Measurements from ENCODE around the gene EXT2. TPM values are rescaled to one million over a fixed set of nuclear protein-coding genes. Genes with fewer than 3 reads are reported as not detected.

Gene EXT2
- total and polyA plus RNA-seq, 2 experiments from 2014 or later: 44.1 to 53.1 TPM

DNA sequence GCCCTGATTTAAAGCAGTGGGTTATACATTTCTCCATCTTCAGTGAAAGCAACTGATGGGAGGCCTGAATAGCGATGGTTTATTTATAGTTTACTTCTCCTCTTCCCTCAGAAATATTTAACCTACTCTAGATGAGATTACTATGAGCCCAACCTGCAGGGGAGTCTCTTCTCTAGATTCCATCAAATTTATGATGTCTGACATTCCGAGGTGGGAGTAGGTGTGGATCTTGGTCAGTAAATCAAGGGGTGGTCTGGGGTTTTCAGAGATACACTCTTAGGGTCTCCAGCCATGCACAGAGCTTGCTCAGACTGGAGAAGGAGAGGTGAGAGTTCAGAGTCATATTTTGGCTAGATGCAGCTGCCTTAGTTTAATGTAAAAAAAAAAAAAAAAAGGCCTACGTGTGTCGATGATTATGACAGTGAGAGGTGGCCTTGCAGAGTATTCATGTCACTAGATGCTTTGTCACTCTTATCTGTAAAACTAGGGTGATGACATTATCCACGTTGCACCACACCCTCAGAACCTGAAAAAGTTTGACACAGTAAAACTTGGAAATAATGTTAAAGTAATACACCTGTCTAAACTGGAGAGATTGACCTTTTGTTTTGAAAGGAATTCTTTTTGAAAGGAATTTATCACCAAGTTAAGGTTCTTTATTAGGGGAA, 81.2 kb downstream of the EXT2 start:
- no peak for TF ChIP-seq CTCF (IDR thresholded peaks at IDR 0.05; ENCODE audit: low read depth, low read length)
- no peak for DNase-seq (ENCODE audit: low read depth in 1 of 2, low spot score in 1 of 2)
- Histone ChIP-seq H3K4me1 (ENCODE audit: low read depth) (peaks cover 24% of the 10 kb centered on the region), H3K36me3 (no peaks in the 10 kb centered on the region), H3K4me3 (no peak overlapping the region), H3K9me3 (ENCODE audit: low read depth) (no peaks in the 10 kb centered on the region), H3K27ac (no peak overlapping the region), H3K27me3 (no peaks in the 10 kb centered on the region)

- DNase-seq (ENCODE audit: low read depth in 1 of 2, low spot score in 1 of 2): no peak
- Histone ChIP-seq H3K27me3 (no peaks in the 10 kb centered on the region), H3K27ac (peak overlapping the region; percentile 55), H3K4me3 (no peak overlapping the region), H3K36me3 (no peaks in the 10 kb centered on the region), H3K4me1 (ENCODE audit: low read depth) (peaks cover 24% of the 10 kb centered on the region), H3K9me3 (ENCODE audit: low read depth) (no peaks in the 10 kb centered on the region)
- no peak for TF ChIP-seq CTCF (IDR thresholded peaks at IDR 0.05; ENCODE audit: low read depth, low read length)
These were observed 82.4 kb downstream of the EXT2 start for GRCh38 chr11:44177905-44178304.

- peak overlapping the region; percentile 55 for H3K27ac ChIP-seq
- H3K4me1 ChIP-seq (ENCODE audit: low read depth): peaks cover 24% of the 10 kb centered on the region
- no peaks in the 10 kb centered on the region for H3K27me3 ChIP-seq
- H3K9me3 ChIP-seq (ENCODE audit: low read depth): no peaks in the 10 kb centered on the region
- TF ChIP-seq CTCF (IDR thresholded peaks at IDR 0.05; ENCODE audit: low read depth, low read length): peak; percentile 14
- DNase-seq (ENCODE audit: low read depth in 1 of 2, low spot score in 1 of 2): peak; percentile 37 to 49
- H3K4me3 ChIP-seq: no peak overlapping the region
- no peaks in the 10 kb centered on the region for H3K36me3 ChIP-seq
These were observed 82.9 kb downstream of the EXT2 start for GRCh38 chr11:44178381-44178780.

DNA sequence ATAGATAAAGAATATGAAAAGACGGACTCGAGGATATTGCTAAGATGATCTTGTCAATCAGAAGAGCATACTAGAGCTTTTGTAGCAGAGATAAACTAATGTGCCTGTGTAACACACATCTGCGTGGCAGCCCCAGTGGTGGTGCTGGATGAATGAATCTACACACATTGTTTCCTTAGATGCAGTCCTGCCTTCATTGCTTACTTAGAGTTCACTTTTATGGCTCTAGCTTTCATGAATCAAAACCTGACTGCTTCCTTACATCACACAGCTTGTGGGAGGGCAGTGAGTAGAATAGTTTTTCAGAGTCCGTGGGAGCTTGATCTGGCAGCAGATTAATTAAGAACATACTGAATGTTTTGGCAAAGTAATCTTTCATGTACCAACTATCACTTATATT, 83.7 kb downstream of the EXT2 start:
- H3K36me3 ChIP-seq: no peaks in the 10 kb centered on the region
- no peak overlapping the region for H3K4me3 ChIP-seq
- no peaks in the 10 kb centered on the region for H3K9me3 ChIP-seq (ENCODE audit: low read depth)
- no peaks in the 10 kb centered on the region for H3K27me3 ChIP-seq
- peaks cover 24% of the 10 kb centered on the region for H3K4me1 ChIP-seq (ENCODE audit: low read depth)
- TF ChIP-seq CTCF (IDR thresholded peaks at IDR 0.05; ENCODE audit: low read depth, low read length): no peak
- peak in 1 of 2 donors; percentile 29 for DNase-seq (ENCODE audit: low read depth in 1 of 2, low spot score in 1 of 2)
- peak overlapping the region; percentile 60 for H3K27ac ChIP-seq

DNA sequence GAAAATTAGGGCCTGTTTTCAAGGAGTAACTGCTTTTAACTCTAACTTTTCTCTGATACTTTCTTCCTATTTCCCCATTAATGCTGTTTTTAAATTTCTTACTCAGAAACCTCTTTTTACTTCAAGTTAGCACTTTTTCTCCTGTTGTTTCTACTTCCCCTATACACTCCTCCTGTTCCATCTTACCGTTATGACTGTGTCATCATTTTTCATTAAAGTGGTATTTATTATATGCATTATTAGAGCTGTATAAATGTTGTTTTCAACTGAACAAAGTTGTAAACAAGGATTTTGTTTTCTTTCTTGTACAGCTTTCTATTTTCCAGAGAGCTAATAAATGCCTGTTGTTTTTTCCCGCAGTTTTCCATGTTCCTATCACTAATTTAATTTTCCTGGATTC, 84.6 kb downstream of the EXT2 start:
- Histone ChIP-seq H3K9me3 (ENCODE audit: low read depth) (no peaks in the 10 kb centered on the region), H3K27ac (no peak overlapping the region), H3K4me3 (no peak overlapping the region), H3K27me3 (no peaks in the 10 kb centered on the region), H3K36me3 (no peaks in the 10 kb centered on the region), H3K4me1 (ENCODE audit: low read depth) (peaks cover 24% of the 10 kb centered on the region)
- no peak for DNase-seq (ENCODE audit: low read depth in 1 of 2, low spot score in 1 of 2)
- no peak for TF ChIP-seq CTCF (IDR thresholded peaks at IDR 0.05; ENCODE audit: low read depth, low read length)

Measured in cardiac muscle cell (in vitro differentiated cells and primary cell).